Measurements from ENCODE around the gene CSNK1A1L.
A peak's percentile ranks its signal among the peaks of the same experiment; 100 is the strongest.

CSNK1A1L gene

DNA sequence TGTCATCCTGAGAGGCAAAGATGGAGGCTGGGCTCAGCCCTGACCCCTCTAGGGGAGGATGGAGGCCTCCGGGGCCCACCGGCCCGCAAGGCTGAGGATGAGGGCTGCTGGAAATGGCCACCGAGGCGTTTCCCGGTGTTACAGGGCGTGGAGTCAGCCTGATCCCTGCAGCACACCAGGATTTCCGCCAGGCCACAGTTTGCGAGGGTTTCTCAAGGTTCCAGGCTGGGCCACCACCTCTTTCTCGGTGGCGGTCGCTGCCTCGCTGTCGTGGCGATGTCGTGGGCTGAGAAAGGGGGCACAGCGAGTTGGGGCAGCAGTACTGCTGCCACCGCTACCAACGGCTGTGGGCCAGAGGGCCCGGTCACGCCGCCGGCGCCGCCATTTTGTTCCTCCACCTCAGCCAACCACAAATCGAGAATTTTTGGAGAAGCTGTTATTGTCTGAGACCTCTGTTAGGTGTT lies at the start of gene CSNK1A1L:
TSS of gene CSNK1A1L (minus strand) at position 414 of the 464 bp plus-strand sequence. CDS start at position 6, 408 bp downstream.
- no peak for FAIRE-seq

DNA sequence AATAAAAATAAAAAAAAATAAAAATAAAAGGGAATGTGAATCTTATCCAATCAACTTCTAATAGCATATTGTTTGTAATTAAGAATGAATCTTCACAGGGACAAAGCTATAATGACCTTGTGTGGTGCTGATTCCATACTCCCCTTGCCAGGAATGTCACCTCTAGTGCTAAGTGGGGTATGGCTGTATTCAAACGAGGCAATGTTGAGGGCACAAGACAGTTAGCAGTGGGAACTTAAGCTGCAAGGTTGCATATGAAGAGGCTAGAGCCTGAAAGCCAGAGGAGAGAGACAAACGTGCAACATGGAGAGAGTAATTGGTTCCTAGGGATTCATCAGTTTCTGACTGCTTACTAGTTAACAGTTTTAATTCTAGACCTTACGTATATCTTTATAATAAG lies 43.9 kb upstream of the CSNK1A1L start:
- DNase-seq (ENCODE audit: low spot score): no peak

More for the DNA sequence above, at the start of gene CSNK1A1L:
- no peak for DNase-seq (ENCODE audit: low spot score)

GRCh38 chr13:37148501-37148900 lies 43.0 kb upstream of the CSNK1A1L start:
- no peak for DNase-seq (ENCODE audit: low spot score)
- FAIRE-seq: no peak

More for the DNA sequence above, 43.9 kb upstream of the CSNK1A1L start:
- FAIRE-seq: no peak

DNA sequence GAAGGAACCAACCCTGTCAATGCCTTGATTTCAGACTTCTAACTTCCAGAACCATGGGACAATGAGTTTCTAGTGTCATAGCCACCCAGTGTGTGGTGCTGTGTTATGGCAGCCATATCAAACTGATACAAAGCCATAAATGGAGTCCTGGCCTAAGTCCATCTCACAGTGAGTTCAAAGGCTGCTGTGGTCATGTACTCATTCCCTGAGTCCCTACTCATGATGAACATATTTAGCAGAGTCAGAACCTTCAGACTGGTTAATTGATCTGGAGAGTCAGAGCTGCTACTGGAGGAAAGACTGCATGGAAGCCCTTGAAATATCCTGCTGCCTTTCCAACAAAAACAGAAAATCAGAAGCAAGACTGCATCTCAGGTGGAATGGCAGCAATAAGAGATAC lies 39.2 kb upstream of the CSNK1A1L start:
- FAIRE-seq: no peak
- no peak for DNase-seq (ENCODE audit: low spot score)

GRCh38 chr13:37143911-37144310 lies 38.4 kb upstream of the CSNK1A1L start:
- DNase-seq (ENCODE audit: low spot score) (no peak), FAIRE-seq (no peak)

DNA sequence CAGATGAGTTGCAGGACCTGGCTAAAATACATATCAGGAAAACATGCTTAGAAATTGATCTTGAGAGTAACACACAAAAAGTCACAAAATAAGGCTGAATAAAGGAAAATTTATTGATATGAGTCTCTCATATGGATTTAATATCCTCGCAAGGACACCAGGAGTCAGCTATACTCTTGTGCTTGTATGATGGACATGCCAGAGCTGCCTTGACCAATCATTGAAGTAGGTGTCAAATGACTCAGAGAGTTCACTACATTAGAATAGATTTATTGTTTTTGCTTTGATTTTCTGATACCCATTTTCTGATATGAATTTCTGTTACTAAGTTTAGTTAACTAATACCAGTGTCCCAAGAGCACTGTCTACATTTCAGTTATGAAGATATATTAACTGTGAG lies 37.4 kb upstream of the CSNK1A1L start:
- no peak for DNase-seq (ENCODE audit: low spot score)
- FAIRE-seq: no peak

GRCh38 chr13:37141011-37141410 lies 35.5 kb upstream of the CSNK1A1L start:
- no peak for DNase-seq (ENCODE audit: low spot score)
- FAIRE-seq: no peak

DNA sequence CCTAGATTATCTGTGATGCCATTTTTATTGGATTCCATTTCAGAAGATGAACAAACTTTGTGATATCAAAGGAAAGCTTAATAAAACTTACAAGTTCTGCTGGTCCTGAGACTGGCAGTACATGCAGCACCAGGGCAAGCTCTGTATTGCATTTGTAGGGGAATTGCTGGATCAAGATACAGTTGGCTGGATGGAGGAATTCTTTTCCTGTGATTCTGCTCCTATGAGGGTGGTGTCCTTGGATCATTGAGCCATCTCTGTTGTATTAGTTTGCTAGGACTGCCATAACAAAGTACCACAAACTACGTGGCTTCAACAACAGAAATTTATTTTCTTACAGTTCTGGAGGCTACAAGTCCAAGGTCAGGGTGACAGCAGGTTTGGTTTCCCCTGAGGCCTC lies 33.9 kb upstream of the CSNK1A1L start:
- no peak for DNase-seq (ENCODE audit: low spot score)
- no peak for FAIRE-seq

GRCh38 chr13:37138926-37139325 lies 33.5 kb upstream of the CSNK1A1L start:
- DNase-seq (ENCODE audit: low spot score): no peak
- FAIRE-seq: no peak

DNA sequence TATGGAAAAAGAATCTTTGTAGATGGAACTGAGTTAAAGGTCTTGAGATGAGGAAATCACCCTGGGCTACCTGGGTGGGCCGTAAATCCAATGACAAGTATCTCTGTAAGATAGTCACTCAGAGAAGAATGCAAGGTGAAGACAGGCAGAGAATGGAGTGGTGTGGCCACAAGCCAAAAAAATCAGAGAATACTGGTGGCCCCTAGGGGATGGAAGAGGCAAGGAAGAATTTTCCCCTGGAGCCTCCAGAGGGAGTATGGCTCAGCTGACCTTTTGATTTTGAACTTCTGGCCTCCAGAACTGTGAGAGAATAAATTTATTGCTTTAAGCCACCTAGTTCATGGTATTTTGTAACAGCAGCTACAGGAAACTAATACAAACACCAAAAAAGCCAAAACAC lies 32.7 kb upstream of the CSNK1A1L start:
- FAIRE-seq: no peak
- peak; percentile 13 for DNase-seq (ENCODE audit: low spot score)

GRCh38 chr13:37136633-37137032 lies 31.2 kb upstream of the CSNK1A1L start:
- no peak for DNase-seq (ENCODE audit: low spot score)
- FAIRE-seq: no peak

DNA sequence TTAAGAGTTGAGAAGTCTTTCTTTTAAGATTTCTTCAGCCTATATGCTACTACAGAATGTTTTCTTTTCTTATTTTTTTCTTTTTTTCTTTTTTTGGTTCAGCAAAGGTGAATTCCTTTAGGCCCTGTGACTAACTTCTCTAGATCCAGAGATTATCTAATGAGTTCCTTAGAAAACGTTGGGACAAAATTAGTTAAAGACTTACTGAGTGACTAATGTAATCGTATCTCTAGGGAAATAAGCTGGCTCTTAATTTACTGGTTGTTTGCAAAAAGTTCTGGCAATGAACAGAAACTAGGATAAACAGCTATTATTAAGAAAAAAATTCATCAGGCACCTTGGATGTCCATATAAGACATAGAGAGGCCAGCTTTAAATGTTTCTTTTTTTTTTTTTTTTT lies 30.7 kb upstream of the CSNK1A1L start:
- FAIRE-seq: no peak
- no peak for DNase-seq (ENCODE audit: low spot score)

- FAIRE-seq (no peak), DNase-seq (ENCODE audit: low spot score) (no peak)
These were observed 29.1 kb upstream of the CSNK1A1L start for GRCh38 chr13:37134411-37135041.

DNA sequence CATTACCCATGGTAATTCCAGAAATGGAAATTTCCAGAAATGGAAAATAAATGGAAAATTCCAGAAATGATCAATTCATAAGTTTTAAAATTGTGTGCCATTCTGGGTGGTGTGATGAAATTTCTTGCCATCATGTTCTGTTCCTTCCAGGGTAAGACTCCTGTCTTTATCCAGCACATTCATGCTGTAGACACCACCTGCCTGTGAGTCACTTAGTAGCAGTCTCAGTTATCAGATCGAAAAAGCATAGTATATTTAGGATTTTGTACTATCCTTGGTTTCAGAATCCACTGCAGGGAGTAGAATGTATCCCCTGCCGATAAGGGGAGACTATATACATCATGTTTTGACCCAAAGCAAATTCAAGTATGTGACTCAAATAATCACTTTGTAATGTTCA lies 26.7 kb upstream of the CSNK1A1L start:
- DNase-seq (ENCODE audit: low spot score) (no peak), FAIRE-seq (no peak)

GRCh38 chr13:37131092-37131491 lies 25.6 kb upstream of the CSNK1A1L start:
- FAIRE-seq (no peak), DNase-seq (ENCODE audit: low spot score) (no peak)

GRCh38 chr13:37129866-37130265 lies 24.4 kb upstream of the CSNK1A1L start:
- FAIRE-seq (no peak), DNase-seq (ENCODE audit: low spot score) (no peak)

DNA sequence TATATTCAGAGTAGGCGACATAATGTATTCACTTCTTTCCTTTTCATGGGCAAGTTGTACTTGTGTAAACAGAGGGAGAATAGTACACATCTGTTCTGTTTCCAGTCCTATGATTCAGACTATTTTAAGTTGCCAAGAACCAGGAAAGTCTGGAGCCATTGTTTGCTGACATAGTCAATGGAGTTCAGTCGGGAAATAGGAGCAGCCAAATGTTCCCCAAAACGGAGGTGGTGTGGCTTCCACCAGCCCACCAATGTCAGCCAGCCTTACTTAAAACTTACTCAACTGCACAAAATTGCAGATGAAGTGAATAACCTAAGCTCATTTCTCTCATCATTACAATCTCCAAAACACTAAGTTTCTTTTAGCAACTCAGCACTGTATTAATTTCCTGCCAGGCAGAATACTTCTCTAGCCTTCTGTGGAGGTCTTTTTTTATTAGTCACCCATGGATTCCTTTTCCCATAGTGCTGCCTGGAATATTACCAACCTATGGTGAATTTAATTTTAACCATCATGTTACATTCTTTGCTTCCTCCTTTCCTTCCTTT lies 22.3 kb upstream of the CSNK1A1L start:
- DNase-seq (ENCODE audit: low spot score) (no peak), FAIRE-seq (no peak)

DNA sequence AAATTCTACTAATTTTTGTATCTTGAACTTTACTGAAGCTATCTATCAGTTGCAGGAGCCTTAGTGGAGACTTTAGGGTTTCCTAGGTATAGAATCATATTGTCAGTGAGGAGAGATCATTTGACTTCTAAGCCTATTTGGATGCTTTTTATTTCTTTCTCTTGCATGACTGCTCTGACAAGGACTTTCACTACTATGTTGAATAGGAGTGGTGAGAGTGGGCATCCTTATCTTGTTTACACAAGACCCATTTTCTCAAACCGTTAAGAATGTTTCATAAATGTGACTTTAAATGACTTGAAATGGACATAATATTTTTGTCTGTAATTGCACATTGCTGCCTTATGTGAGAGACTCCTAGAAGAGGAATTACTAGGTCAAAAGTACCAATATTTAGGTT lies 17.9 kb upstream of the CSNK1A1L start:
- FAIRE-seq: no peak
- DNase-seq (ENCODE audit: low spot score): no peak

DNA sequence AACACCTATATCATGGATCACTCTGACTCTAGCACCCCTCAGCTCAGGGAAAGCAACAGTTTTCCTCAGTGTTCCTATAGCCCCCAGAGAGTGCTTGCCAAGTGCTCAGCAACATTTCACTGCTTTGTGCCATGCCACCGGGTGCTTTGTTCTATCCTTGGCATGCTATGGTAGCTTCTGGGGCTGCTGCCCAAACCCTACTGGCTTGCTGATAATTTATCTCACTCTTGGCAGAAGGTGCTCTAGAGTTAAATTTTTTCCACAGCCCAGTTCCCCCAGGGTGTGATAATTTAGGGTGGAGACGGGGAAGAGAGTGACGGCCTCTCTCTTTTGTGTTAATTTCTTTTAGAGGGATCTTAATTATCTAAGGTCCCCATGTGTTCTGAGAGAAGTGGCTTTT lies 12.6 kb upstream of the CSNK1A1L start:
- no peak for DNase-seq (ENCODE audit: low spot score)
- FAIRE-seq: no peak

- no peak for DNase-seq (ENCODE audit: low spot score)
- FAIRE-seq: no peak
These were observed 8.8 kb upstream of the CSNK1A1L start for GRCh38 chr13:37114250-37114649.

GRCh38 chr13:37113534-37113933 lies 8.1 kb upstream of the CSNK1A1L start:
- FAIRE-seq (no peak), DNase-seq (ENCODE audit: low spot score) (no peak)

GRCh38 chr13:37109051-37109678 lies 3.7 kb upstream of the CSNK1A1L start:
- DNase-seq (ENCODE audit: low spot score) (no peak), FAIRE-seq (no peak)

- FAIRE-seq (no peak), DNase-seq (ENCODE audit: low spot score) (no peak)
These were observed 2.4 kb upstream of the CSNK1A1L start for GRCh38 chr13:37107868-37108267.
